IPS DF 6.9 (cell line): ENCODE measurements around the gene DNALI1.
"Not testable (repeated sequence)": the region's sequence is repeated elsewhere in the genome, so short reads cannot be mapped to it uniquely, and the experiment has no call there.

ENCODE experiments used
- DNase-seq: peaks from one replicate; pipeline ENCODE4 v3.0.0-alpha.2; 2013; ENCODE audit warnings: low read depth, low spot score
- H3K27ac ChIP-seq: one replicate; pipeline ENCODE4 v1.5.1; 2013; ENCODE audit warnings: low read length, control low read depth
- H3K27me3 ChIP-seq: 2 replicates; pipeline ENCODE4 v1.6.1; 2013; ENCODE audit warnings: mild to moderate bottlenecking, low read length; ENCODE audit not compliant: control insufficient read depth, insufficient read depth
- H3K36me3 ChIP-seq: 2 replicates; pipeline ENCODE4 v1.6.1; 2013; ENCODE audit warnings: low read length; ENCODE audit not compliant: control insufficient read depth, insufficient read depth
- H3K4me1 ChIP-seq: 2 replicates; pipeline ENCODE4 v1.6.1; 2013; ENCODE audit warnings: low read length; ENCODE audit not compliant: control insufficient read depth, insufficient read depth
- H3K4me3 ChIP-seq: 2 replicates; pipeline ENCODE4 v1.5.1; 2013; ENCODE audit warnings: mild to moderate bottlenecking, low read length
- H3K9me3 ChIP-seq: 2 replicates; pipeline ENCODE4 v1.6.1; 2013; ENCODE audit warnings: low read length, inconsistent platforms; ENCODE audit not compliant: control insufficient read depth, insufficient read depth
- WGBS: extraction: QIAGEN DNeasy Blood & Tissue Kit; methylation state at CpG from one replicate; pipeline ENCODE4 v1.1.7; 2013; ENCODE audit warnings: mixed read lengths, missing lambda C conversion rate; ENCODE audit not compliant: insufficient read length, insufficient coverage; 5-methylcytosine and 5-hydroxymethylcytosine counted together

Gene DNALI1

DNA sequence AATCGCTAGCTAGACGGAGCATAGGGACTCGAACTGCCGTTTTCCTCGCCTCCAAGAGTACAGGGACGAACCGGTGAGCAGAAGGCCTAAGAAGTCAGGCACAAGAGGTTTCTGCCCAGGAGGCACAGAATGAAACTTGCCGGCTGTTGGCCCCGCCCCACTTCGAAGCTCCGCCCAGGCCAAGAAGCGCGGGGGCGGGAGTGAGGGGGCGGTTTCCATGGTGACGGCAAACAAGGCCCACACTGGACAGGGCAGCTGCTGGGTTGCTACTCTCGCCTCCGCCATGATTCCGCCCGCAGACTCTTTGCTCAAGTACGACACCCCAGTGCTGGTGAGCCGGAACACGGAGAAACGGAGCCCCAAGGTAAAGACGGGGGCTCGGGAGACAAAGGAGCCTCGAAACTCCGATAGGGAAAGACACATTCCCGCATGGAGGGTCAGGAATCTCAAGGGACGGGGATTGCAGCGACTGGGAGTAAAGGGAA, at the start of gene DNALI1:
DNALI1 (plus strand) TSS at position 229 of the 485 bp plus-strand sequence; CDS start at position 284, 55 bp downstream.
- WGBS: no CpG with 5 or more reads among the region's 31 CpGs
- Histone ChIP-seq H3K27me3 (no peaks in the 10 kb centered on the region), H3K36me3 (no peaks in the 10 kb centered on the region), H3K4me1 (no peaks in the 10 kb centered on the region; the same call in 1 of the 2 replicates), H3K4me3 (peak within 1 kb of the TSS; percentile 32; the same call in 1 of the 2 replicates), H3K9me3 (no peaks in the 10 kb centered on the region), H3K27ac (no peak within 1 kb of the TSS)
- peak; percentile 68 for DNase-seq

DNA sequence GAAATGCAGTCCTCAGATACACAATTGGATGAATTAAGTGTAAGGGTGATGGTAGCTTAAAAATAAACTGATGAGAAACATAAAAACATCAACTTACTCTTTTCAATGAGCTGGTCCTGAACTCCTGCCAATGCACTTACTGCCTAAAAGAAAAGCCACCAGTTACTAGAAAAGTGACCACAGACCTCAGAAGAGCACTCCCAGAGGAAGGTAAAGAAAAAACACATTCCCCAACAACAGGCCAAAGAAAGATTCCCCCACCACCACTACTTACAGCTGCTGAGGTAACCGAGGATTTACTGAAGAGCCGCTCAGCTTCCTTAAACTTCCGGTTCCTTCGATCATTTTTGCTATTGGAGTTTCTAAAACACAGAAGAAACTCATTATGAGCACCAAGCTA, 47.6 kb upstream of the DNALI1 start:
- WGBS: no CpG with 5 or more reads among the region's 4 CpGs
- Histone ChIP-seq H3K27ac (no peak overlapping the region), H3K9me3 (no peaks in the 10 kb centered on the region), H3K4me1 (no peaks in the 10 kb centered on the region), H3K36me3 (peaks cover 3% of the 10 kb centered on the region; the same call in 1 of the 2 replicates), H3K27me3 (no peaks in the 10 kb centered on the region), H3K4me3 (no peak overlapping the region)
- no peak for DNase-seq

DNA sequence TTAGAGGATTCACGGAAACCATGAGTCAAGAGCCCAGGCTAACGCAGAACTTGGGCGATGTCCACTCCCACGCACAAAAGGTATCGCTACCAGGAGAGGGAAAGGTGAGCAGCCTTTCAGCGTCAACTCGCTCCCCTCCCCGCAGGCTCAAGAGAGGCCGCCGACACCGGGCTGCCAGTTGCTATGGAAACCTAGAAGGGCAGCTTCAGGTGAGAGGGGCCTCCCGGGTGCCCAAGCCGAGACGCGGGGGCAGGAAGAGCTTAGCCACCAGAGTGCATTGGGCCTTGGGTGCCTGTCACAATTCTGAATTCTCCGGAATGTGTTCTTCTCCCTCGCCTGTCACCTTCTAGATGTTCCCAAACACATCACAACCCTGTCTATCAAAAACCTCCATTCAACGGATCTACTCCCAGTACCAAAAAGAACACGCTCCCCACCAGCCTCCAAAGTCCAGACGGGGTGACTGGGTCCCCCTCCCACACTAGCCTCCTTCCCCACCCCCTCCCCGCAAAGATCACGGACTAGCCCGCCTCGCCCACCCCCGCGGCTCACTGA, 42.9 kb upstream of the DNALI1 start:
- DNase-seq: no peak

DNA sequence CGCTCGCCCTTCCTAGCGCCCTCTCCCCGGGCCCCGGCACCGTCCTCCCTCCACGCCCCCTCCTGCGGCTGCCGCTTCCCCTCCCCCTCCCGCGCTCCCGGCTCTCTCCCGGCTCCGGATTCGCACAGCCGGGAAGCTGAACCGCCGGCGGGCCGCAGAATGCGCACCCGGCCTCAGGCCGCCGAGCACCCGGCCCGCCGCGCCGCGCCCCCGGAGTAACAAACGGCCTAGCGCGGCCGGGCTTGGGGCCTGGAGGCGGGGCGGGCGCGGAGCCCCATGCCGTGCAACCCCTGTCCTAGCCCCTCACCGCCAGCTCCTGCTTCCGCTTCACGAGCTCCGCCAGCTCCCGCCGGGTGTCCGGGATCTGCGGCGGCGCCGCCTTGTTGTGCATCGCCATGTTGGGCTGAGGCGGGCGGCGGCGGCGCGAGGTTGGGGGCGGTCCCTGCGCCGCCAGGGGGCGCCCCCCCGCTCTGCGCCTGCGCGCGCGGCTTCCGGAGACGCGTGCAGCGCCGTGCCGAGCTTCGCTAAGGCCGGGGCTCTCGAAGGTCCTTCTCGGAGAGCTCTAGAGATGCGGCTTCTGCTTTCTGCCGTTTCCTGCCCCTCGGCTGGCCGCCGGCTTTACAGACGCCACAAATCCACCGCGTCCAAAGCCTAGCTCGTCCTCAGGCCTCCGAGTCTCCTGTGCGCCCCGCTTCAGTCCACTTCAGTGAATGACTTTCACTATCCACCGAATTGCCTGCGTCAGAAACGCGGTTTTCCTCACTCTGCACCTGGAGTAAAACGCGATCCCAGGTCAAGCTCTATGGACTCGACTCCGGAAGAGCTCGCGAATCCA, 42.2 kb upstream of the DNALI1 start, which contains the start of gene MEAF6:
MEAF6 (minus strand) TSS at position 417 of the 835 bp plus-strand sequence; CDS start at position 397, 20 bp downstream.
- H3K36me3 ChIP-seq: no peaks in the 10 kb centered on the region; the same call in 1 of the 2 replicates
- no peaks in the 10 kb centered on the region for H3K9me3 ChIP-seq
- H3K4me3 ChIP-seq: peak within 1 kb of the TSS; percentile 85
- DNase-seq: peak; percentile 61
- no peak within 1 kb of the TSS for H3K27ac ChIP-seq
- H3K27me3 ChIP-seq: no peaks in the 10 kb centered on the region
- WGBS: no CpG with 5 or more reads among the region's 100 CpGs
- H3K4me1 ChIP-seq: peaks cover 1% of the 10 kb centered on the region

More for the DNA sequence above, 42.9 kb upstream of the DNALI1 start:
- Histone ChIP-seq H3K4me1 (no peaks in the 10 kb centered on the region; the same call in 1 of the 2 replicates), H3K36me3 (peaks cover under 1% of the 10 kb centered on the region; the same call in 1 of the 2 replicates), H3K27ac (no peak overlapping the region), H3K27me3 (no peaks in the 10 kb centered on the region), H3K9me3 (no peaks in the 10 kb centered on the region), H3K4me3 (peak overlapping the region; percentile 85)
- WGBS: no CpG with 5 or more reads among the region's 26 CpGs

DNA sequence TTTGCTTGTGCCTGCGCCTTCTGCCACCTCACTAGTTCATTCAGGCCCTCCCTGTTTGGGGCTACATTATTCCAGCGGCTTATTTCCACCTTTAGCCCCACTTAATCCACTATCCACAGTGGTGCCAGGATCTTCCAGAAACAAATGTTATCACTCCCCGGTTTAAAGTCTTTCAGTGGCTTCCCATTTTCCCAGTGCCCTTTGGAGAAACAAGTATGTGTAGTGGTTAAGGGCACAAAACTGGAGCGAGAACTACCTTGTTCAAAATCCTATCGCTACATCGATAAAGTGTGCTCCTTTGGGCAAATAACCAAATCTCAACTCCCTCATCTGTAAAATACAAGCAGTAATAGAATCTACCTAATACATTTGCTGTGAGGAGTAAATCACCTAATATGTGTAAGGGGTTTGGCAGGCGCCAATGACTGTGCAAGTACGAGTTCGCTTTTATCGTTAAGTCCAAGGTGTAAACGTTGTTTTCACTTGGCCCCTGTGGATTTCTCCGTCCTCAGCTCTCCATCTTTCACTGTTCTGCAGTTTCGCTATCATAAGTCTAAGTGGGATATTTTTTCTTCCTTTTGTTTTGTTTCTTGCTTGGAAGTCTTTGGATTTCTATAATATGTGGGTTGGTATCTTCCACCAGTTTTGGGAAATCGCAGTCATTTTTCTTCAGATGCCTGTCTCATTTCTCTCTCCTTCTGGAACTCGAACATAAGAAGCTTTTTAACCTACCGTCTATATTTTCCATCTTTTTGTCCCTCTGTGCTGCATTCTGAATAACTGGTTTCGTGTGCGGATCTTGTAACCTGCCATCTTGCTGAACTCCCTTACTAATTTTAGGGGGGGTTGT, 41.3 kb upstream of the DNALI1 start:
- no peak for DNase-seq
- no peak overlapping the region for H3K27ac ChIP-seq
- no peaks in the 10 kb centered on the region; the same call in 1 of the 2 replicates for H3K36me3 ChIP-seq
- peak overlapping the region; percentile 40; the same call in 1 of the 2 replicates for H3K4me3 ChIP-seq
- no peaks in the 10 kb centered on the region for H3K9me3 ChIP-seq
- no peaks in the 10 kb centered on the region for H3K27me3 ChIP-seq
- H3K4me1 ChIP-seq: peaks cover 1% of the 10 kb centered on the region
- no CpG with 5 or more reads among the region's 18 CpGs for WGBS

DNA sequence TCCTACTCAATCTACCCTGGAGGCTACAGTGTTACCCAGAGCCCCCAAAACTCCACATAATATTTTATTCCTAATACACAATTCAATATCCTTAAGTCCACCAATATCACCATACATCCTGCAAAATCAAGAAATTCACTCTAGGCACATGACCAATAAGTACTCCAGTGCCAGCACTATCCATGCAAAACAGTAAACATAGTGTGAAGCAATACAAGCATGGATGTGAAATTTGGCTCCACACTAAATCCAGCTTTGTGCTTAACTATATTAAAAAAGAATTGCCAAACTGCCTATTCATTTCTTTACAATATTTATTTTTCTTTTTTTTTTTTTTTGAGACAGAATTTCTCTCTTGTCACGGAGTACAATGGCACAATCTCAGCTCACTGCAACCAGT, 39.2 kb upstream of the DNALI1 start:
- DNase-seq: no peak
- WGBS: no CpG with 5 or more reads among the region's 1 CpG
- Histone ChIP-seq H3K4me1 (peaks cover 1% of the 10 kb centered on the region), H3K4me3 (no peak overlapping the region), H3K27ac (no peak overlapping the region), H3K9me3 (no peaks in the 10 kb centered on the region), H3K27me3 (no peaks in the 10 kb centered on the region), H3K36me3 (no peaks in the 10 kb centered on the region)

DNA sequence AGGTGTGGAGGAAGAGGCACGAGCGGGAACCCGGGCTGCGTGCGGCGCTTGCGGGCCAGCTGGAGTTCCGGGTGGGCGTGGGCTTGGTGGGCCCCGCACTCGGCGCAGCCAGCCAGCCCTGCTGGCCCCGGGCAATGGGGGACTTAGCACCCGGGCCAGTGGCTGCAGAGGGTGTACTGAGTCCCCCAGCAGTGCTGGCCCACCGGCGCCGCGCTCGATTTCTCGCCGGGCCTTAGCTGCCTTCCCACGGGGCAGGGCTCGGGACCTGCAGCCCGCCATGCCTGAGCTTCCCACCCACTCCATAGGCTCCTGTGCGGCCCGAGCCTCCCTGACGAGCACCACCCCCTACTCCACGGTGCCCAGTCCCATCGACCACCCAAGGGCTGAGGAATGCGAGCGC, 38.5 kb upstream of the DNALI1 start:
- not testable (repeated sequence) for H3K9me3 ChIP-seq, H3K4me1 ChIP-seq, H3K27ac ChIP-seq, H3K4me3 ChIP-seq, DNase-seq, H3K36me3 ChIP-seq, H3K27me3 ChIP-seq
- WGBS: no CpG with 5 or more reads among the region's 31 CpGs

DNA sequence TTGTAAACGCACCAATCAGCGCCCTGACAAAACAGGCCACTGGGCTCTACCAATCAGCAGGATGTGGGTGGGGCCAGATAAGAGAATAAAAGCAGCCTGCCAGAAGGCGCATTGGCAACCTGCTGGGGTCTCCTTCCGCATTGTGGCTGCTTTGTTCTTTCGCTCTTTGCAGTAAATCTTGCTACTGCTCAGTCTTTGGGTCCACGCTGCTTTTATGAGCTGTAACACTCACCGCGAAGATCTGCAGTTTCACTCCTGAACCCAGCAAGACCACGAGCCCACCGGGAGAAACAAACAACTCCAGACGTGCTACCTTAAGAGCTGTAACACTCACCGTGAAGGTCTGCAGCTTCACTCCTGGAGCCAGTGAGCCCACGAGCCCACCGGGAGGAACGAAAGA, 37.8 kb upstream of the DNALI1 start:
- no CpG with 5 or more reads among the region's 15 CpGs for WGBS
- H3K36me3 ChIP-seq, DNase-seq, H3K27ac ChIP-seq, H3K9me3 ChIP-seq, H3K4me3 ChIP-seq, H3K4me1 ChIP-seq, H3K27me3 ChIP-seq: not testable (repeated sequence)

DNA sequence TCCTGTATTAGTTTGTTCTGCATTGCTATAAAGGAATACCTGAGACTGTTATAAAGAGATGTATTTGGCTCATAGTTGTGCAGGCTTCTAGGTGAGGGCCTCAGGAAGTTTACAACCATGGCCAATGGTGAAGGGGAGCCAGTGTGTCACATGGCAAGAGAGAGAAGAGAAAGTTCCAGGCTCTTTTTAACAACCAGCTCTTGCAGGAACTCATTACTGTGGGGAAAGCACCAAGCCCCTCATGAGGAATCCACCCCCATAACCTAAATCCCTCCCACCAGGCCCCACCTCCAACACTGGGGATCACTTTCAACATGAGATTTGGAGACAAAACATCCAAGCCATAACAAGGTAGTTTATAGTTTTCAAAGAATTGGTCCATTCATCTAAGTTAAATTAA, 37.1 kb upstream of the DNALI1 start:
- Histone ChIP-seq H3K36me3 (no peaks in the 10 kb centered on the region), H3K27me3 (no peaks in the 10 kb centered on the region), H3K9me3 (no peaks in the 10 kb centered on the region), H3K27ac (no peak overlapping the region), H3K4me1 (peaks cover 1% of the 10 kb centered on the region), H3K4me3 (no peak overlapping the region)
- DNase-seq: no peak

DNA sequence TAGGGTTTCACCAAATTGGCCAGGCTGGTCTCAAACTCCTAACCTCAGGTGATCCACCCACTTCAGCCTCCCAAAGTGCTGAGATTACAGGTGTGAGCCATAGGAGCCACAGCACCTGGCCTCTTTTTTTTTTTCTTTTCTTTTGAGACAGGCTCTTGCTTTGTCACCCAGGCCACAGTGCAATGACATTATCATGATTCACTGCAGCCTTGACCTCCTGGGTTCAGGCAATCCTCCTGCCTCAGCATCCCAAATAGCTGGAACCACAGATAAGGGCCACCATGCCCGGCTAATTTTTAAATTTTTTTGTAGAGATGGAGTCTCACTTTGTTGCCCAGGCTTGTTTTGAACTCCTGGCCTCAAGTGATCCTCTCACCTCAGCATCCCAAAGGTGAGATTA, 26.9 kb upstream of the DNALI1 start:
- H3K27ac ChIP-seq, H3K36me3 ChIP-seq, H3K9me3 ChIP-seq, H3K4me1 ChIP-seq, H3K27me3 ChIP-seq, DNase-seq, H3K4me3 ChIP-seq: not testable (repeated sequence)
- WGBS: no CpG with 5 or more reads among the region's 1 CpG
